ENCODE results near the gene PHRF1.

Gene PHRF1

DNA sequence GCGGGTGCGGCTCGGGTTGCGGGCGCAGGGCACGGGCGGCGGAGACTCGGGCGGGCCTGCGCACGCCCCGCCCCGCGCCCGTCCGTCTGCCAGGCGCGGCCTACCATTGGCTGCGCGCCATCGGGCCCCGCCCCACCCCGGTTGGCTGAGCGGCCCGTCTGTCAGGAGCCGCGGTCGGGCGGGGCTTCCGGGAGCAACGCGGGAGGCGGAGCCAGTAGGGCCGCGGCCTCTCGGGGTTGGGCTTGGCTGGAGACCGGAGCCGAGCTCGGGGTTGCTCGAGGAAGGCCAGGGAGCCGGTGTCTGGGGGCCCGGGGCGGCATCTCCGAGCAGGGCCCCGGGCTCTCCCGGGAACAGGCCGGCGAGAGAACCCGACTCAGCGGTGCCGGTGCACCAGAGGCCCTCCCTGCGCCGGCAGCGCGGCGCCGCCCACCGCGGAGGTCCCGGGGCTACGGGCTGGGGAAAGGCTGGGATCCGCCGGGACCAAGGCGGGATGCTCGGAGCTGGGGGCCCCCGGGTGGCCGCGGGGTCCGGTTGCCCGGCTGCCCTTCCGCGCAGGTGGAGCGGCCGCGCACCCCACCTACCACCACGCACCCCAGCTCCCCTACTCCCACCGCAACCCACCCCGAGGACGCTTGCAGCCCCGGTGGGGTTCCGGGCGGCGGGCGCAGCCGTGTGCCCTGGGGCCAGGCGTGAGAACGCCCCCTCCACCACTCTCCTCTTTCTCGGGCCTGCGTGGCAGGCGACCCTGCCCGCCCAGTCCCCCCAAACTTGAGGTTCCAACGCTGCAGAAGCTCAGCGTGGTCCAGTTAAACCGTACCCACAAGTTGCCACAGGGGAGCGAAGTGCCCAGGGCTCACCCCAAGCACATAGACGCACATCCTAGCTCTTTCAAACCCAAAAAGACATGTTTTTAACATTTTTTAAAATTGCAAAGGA lies 40.5 kb upstream of the PHRF1 start, which contains the start of gene HRAS:
TSS of gene HRAS (minus strand) at position 58 of the 936 bp plus-strand sequence.
- Mint-ChIP-seq H3K27me3 (no peaks in the 10 kb centered on the region), H3K36me3 (no peaks in the 10 kb centered on the region), H3K9me3 (no peaks in the 10 kb centered on the region), H3K4me1 (peaks cover 3% of the 10 kb centered on the region), H3K4me3 (peak within 1 kb of the TSS; percentile 96), H3K27ac (peak within 1 kb of the TSS; percentile 90)

DNA sequence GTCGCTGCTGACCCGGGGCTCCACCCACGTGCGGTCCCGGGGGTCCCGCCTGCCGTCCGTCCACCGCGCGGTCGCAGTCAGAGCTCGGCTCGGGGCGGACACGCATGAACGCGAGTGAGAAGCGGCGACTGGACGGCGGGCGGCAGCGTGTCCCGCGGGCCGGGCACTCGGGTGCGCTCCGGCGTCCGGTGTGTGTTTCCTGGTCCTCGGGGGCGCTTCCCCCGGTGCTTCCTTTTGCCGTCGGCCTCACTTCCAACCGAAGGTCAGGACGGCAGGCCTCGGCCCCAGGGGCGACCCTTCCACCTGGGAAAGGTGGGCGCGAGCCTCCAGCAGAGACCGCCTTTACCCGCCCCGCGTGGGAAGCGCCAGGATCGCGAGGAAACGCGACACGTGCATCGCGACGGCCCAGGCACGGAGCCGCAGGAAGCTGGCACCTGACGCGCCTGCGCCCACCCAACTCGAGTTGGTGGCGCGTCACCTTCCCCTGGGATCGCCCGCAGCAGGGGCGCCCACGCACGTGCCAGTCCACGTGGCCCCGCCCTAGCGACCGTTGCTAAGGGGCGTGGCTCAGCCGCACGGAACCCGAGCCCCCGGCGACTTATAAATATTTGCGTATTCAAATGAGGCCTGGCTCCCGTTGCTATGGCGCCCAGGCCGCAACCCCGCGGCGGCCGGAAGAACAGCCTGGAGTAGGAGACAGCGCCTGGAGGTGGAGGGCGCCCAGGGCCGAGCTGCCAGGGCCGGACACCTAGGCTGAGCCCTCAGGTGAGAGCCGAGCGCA lies 39.2 kb upstream of the PHRF1 start, which contains the start of gene LRRC56:
TSS of gene LRRC56 (plus strand) at position 687 of the 781 bp plus-strand sequence. CDS start 3,158 bp downstream, outside the sequence.
- Mint-ChIP-seq H3K27me3 (no peaks in the 10 kb centered on the region), H3K27ac (peak within 1 kb of the TSS; percentile 90), H3K4me1 (peaks cover 3% of the 10 kb centered on the region), H3K4me3 (peak within 1 kb of the TSS; percentile 96), H3K36me3 (no peaks in the 10 kb centered on the region), H3K9me3 (no peaks in the 10 kb centered on the region)

DNA sequence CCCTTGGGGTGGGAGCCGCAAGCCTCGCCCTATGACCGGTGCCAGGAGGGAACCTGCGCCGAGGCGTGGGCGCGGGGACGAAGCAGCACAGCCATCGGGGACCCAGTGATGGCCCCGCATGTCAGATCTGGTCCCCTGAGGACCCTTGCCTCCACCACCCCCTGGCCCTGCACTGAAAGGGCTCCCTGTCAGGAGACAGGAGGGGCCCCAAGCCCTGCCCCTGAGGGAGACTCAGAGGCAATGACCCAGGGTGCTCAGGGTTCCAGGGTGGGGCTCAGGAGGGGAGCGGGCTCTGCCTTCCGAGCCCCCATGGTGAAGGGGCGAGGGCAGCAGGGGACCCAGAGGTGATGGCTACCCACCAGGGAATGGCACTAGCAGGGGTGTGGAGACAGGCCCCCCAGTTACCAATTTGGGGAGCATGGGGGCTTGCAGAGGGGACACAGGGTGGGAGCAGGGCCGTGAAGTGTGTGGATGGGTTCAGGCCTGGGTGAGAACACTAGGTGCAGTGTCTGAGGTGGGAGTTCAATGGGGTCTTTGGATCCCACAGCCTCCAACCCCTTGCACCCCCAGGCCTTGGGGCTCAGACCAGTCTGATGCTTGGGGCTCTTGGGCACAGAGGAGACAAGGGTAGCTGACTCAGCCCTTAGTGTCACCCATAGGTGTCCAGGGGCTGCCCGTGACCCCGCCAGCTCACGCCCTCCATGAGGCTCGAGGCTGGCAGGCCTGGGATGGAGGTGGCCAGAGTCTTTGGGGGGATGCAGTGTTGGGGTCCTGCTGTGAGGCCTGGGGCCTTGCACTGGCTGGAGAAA lies 38.4 kb upstream of the PHRF1 start:
- H3K27me3 Mint-ChIP-seq, result no peaks in the 10 kb centered on the region
- no peak overlapping the region for H3K27ac Mint-ChIP-seq
- no peaks in the 10 kb centered on the region for H3K9me3 Mint-ChIP-seq
- peaks cover 3% of the 10 kb centered on the region for H3K4me1 Mint-ChIP-seq
- no peaks in the 10 kb centered on the region for H3K36me3 Mint-ChIP-seq
- peak overlapping the region; percentile 64 for H3K4me3 Mint-ChIP-seq

DNA sequence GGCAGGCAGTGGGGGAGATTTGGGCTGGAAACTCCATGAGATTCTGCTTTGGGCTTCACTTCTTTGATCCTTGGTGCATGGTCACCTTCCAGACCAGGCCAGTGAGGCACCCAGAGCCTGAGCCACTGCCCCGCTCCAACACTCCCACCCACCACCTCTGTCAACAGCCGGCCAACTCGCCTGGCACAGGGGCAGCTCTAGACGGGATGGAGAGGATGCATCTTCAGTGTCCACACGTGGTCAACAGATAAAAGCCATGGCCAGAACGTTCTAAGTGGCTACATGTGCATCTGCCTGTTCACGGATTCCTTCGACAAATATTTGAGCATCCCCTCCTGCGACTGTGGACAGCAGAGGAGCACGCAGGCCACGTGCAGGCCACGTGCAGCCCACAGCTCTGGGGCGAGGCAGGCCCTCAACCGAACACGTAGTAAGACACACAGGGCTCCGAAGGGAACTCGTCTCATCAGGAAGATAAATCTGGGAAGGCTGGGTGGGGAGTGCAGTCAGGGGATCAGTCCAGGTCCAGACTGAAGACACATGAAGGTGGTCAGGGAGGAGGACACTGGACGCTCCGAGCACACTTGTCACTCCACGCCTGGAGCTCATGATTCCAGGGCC lies 37.7 kb upstream of the PHRF1 start:
- peaks cover 3% of the 10 kb centered on the region for H3K4me1 Mint-ChIP-seq
- H3K27ac Mint-ChIP-seq, result no peak overlapping the region
- no peaks in the 10 kb centered on the region for H3K27me3 Mint-ChIP-seq
- no peaks in the 10 kb centered on the region for H3K9me3 Mint-ChIP-seq
- H3K36me3 Mint-ChIP-seq, result no peaks in the 10 kb centered on the region
- no peak overlapping the region for H3K4me3 Mint-ChIP-seq

DNA sequence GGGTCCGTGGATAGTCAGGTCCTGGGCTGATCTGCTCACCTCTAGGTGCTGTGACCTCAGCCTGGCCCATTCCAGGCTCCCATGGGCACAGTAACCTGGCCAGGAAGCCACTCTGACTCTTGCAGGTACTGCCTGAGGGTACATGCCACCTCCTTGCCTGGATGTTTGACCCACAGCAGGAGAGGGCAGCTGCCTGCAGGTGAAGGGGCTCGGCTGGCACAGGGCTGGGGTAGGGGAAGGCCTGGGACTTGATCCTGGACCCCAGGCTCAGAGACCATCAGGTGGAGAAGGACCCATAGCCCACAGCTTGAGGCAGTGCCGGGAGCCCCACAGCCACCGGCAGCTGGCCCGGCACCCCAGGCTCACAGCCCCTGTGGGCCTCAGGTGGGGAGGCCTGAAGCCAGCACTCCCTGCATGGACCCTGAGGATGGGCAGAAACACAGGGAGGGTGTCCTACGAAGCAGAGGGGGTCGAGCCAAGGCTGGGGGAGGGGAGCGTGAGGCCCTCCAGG lies 36.2 kb upstream of the PHRF1 start:
- H3K27me3 Mint-ChIP-seq, result no peaks in the 10 kb centered on the region
- H3K9me3 Mint-ChIP-seq, result no peaks in the 10 kb centered on the region
- H3K4me3 Mint-ChIP-seq, result no peak overlapping the region
- H3K4me1 Mint-ChIP-seq, result peaks cover 3% of the 10 kb centered on the region
- H3K36me3 Mint-ChIP-seq, result no peaks in the 10 kb centered on the region
- no peak overlapping the region for H3K27ac Mint-ChIP-seq

DNA sequence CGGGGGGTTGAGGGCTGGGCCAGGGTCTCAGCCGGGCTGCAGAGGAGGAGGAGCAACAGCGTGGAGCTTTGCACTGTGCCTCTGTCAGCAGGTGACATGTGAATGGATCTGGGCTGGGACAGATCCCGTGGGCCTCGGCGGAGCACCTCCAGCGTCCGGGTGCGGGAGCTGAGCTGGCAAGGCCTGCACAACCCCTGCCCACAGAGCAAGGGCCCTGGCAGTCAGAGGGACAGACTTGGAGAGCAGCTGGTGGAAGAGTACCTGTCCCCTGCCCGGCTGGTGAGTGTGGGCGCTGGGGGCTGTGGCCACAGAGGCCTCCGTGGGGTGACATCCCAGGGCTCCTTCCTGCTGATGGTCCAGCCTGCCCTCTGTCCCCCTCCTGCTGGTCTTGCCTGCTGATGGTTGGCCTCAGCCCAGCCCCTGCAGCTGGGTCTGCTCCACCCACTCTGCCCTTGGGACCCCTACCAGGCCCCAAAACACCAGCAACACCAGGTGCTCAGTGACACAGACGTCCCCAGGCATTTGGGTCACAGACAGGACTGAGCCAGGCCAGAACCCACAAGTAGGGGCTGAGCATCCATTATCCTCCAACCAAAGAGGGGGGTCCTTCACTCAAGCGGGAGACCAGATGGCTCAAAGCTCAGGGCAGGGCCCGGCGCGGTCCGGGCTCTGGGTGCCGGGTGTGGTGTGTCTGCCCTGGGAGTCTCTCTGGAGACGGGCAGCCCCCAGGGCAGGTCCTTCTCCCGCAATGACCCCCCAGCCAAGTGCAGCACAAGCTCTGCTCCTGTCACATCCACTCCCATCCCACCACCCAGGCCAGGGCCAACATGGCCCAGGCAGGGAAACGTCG lies 35.5 kb upstream of the PHRF1 start:
- Mint-ChIP-seq H3K4me1 (peaks cover 3% of the 10 kb centered on the region), H3K36me3 (no peaks in the 10 kb centered on the region), H3K9me3 (no peaks in the 10 kb centered on the region), H3K27me3 (no peaks in the 10 kb centered on the region), H3K27ac (no peak overlapping the region), H3K4me3 (no peak overlapping the region)

DNA sequence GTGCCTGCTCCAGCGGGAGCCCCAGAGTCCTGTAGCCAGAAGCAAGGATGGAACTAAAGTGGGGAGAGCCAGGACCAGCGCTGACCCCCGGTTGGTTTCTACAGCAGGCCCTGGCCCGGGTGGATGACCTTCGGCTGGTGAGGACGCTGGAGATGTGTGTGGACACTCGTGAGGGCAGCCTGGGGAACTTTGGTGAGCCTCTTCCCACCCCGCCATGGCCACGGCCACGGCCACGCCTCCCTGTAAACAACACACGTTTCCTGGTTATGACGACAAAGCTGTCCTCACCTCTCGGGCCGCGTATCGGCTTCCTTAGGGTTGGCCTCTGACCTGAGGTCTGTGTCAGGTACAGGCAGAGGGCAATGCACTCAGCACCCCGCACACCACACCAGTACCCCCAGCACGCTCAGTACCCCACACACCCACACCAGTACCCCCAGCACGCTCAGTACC lies 34.8 kb upstream of the PHRF1 start:
- Mint-ChIP-seq H3K4me1 (no peaks in the 10 kb centered on the region), H3K27me3 (no peaks in the 10 kb centered on the region), H3K36me3 (no peaks in the 10 kb centered on the region)

DNA sequence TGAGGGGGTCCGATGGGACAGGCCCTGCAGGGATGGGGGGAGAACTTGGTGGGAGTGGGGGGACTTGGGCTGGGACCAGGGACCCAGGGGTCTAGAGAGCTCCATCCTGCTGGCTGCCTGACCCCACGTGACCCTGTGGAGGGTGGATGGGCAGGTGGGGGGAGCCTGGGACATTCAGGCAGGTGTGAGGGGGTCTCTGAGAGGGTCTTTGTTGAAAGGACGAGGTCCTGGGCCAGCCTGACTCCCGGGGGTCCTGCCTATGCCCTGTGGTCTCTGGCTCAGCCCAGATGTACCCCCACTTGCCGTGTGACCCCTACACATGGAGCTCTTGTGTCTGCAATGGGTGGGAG lies 31.5 kb upstream of the PHRF1 start:
- no peaks in the 10 kb centered on the region for H3K4me1 Mint-ChIP-seq
- no peak overlapping the region for H3K27ac Mint-ChIP-seq
- H3K36me3 Mint-ChIP-seq, result no peaks in the 10 kb centered on the region
- H3K27me3 Mint-ChIP-seq, result no peaks in the 10 kb centered on the region
- no peaks in the 10 kb centered on the region for H3K9me3 Mint-ChIP-seq
- no peak overlapping the region for H3K4me3 Mint-ChIP-seq

More for the DNA sequence above, 34.8 kb upstream of the PHRF1 start:
- Mint-ChIP-seq H3K27ac (no peak overlapping the region), H3K9me3 (no peaks in the 10 kb centered on the region), H3K4me3 (no peak overlapping the region)

DNA sequence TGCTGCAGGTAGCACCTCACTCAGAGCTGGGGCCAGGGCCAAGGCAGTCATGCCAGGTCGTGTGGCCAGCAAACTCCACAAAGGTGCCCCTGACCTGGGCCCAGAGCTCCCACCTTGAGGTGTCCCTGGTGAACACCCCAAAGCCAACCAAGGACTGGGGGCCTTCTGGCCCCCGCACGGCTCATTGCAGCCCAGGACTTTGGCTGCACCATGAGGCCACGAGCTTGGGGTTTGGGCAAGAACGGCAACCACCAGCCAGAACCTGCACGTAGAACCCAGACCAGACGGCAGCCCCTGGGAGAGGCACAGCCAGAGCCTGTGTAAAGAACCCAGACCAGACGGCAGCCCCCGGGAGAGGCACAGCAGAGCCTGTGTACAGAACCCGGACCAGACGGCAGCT lies 31.1 kb upstream of the PHRF1 start:
- Mint-ChIP-seq H3K4me1 (no peaks in the 10 kb centered on the region), H3K36me3 (no peaks in the 10 kb centered on the region), H3K27me3 (no peaks in the 10 kb centered on the region), H3K9me3 (no peaks in the 10 kb centered on the region), H3K4me3 (no peak overlapping the region), H3K27ac (no peak overlapping the region)

DNA sequence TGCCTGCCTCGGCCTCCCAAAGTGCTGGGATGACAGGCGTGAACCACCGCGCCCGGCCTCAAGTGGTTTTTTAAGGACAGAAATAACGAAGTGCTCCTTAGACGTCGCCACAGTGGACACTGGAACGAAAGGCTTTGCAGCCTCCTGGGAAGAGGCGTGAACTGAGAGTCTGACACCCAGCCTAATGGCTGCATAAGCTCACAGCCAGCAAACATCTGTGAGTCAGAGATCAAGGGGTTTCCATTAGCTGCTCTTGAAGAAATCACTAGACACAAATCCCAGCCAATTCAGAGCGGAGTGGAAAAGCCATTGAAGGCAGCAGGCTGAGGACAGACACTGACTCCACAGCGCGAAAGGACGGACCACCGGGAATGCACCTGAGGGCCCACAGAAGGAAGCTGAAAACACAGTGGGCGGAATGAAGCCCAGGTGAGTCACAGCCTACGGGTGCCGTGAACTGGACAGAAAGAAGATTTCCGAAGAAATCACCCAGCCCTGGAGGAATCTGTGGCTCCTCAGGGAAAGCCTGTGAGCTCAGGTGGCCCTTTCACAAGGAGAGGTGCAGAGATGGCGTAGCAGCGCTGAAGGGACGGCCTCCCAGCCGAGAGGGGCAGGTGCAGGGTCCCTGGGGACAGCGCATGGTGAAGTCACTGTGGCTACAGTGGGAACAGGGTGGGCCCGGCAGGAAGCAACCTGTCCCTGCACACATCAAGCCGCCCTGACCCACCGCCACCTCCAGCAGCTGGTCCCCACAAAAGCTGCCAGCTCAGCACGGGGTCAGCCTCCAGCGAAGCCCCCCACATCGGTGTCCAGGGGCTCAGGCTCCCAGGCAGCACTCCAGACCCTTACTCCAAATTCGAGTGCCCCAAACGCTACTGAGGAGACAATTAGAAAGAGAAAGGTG lies 27.3 kb upstream of the PHRF1 start:
- Mint-ChIP-seq H3K27me3 (no peaks in the 10 kb centered on the region), H3K4me1 (no peaks in the 10 kb centered on the region), H3K4me3 (no peak overlapping the region), H3K36me3 (no peaks in the 10 kb centered on the region), H3K9me3 (no peaks in the 10 kb centered on the region), H3K27ac (no peak overlapping the region)

DNA sequence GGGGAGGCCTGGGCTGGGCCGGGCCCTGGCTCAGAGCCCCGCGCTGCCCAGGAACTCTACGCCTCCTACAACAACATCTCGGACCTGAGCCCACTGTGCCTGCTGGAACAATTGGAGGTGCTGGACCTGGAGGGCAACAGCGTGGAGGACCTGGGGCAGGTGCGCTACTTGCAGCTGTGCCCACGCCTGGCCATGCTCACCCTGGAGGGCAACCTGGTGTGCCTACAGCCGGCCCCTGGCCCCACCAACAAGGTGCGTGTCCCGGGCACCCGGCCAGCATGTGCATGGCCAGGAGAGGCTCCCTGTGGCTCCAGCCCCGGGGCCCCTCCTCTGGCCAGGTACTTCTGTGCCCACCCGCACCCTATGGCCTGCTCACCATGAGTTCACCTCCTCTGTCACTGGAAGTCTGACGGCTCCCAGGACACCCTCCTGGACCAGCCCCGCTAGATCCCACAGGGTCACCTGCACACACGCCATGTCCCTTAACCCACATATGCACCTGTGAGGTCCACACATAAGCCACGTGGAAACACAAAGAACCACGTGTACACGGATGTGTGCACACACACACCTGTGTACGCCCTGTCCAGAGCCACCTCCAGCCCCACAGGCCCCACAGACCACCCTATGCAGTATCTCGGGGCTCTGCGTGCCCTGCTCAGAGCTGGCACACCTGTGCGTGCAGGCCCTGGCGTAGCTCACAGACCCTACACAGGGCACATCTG lies 26.1 kb upstream of the PHRF1 start:
- Mint-ChIP-seq H3K4me3 (no peak overlapping the region), H3K36me3 (no peaks in the 10 kb centered on the region), H3K9me3 (no peaks in the 10 kb centered on the region), H3K27ac (no peak overlapping the region), H3K27me3 (no peaks in the 10 kb centered on the region), H3K4me1 (no peaks in the 10 kb centered on the region)

DNA sequence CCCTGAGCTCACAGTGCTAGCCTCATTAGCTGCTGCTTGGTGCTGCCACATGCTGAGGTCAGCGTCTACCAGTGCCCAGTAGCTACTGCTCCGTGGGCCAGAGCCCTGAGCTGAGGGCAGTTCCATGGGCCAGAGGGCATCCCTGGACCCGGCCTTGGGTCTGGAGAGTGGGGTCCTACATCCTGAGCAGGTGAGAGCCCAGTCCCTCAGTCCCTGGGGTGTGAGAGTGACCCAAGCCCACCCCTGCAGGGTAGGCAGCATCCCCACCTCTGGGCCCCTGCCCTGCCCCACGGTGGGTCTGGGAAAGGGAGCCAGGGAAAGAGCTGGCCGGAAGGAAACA lies 25.6 kb upstream of the PHRF1 start:
- no peaks in the 10 kb centered on the region for H3K36me3 Mint-ChIP-seq
- H3K9me3 Mint-ChIP-seq, result no peaks in the 10 kb centered on the region
- no peaks in the 10 kb centered on the region for H3K4me1 Mint-ChIP-seq
- no peaks in the 10 kb centered on the region for H3K27me3 Mint-ChIP-seq
- H3K4me3 Mint-ChIP-seq, result no peak overlapping the region
- H3K27ac Mint-ChIP-seq, result no peak overlapping the region

DNA sequence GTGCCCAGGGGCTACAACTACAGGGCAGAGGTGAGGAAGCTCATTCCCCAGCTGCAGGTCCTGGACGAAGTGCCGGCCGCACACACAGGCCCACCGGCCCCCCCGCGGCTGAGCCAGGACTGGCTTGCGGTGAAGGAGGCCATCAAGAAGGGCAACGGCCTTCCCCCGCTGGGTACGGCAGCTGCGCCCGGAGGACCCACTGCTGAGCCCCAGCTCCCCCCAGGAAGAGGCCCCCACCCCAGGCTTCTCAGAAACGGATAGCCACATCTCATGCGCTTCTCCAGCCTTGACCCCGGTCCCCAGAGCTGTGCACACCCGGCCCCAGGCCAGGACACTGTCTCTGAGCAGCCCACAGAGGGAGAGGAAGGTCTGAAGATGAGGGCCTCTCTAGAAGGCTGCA lies 25.1 kb upstream of the PHRF1 start:
- H3K9me3 Mint-ChIP-seq, result no peaks in the 10 kb centered on the region
- no peak overlapping the region for H3K27ac Mint-ChIP-seq
- no peaks in the 10 kb centered on the region for H3K36me3 Mint-ChIP-seq
- no peak overlapping the region for H3K4me3 Mint-ChIP-seq
- H3K4me1 Mint-ChIP-seq, result no peaks in the 10 kb centered on the region
- H3K27me3 Mint-ChIP-seq, result no peaks in the 10 kb centered on the region
